H1 (cell line): ENCODE results near the gene WIPF1. TPM values are rescaled to one million over a fixed set of nuclear protein-coding genes. Genes with fewer than 3 reads are reported as not detected.

Experiments used
- CTCF ChIA-PET: fragments of 300-600 bp; sonication (Branson Sonifier 250); formaldehyde crosslinking; loops from one replicate; lab custom pipeline; 2021; ENCODE audit not compliant: partially characterized antibody; lab: Charles Lee
- POLR2A ChIA-PET: fragments of 300-600 bp; sonication (Branson Sonifier 250); formaldehyde crosslinking; loops from one replicate; lab custom pipeline; 2021; ENCODE audit warnings: inconsistent platforms; ENCODE audit not compliant: partially characterized antibody; lab: Charles Lee
- DNase-seq, 2 experiments: peaks; one replicate each; pipeline versions ENCODE4 v3.0.0 to v3.0.0-alpha.2; 2010 to 2022; ENCODE audit warnings: low spot score in 2 of 2, low read depth in 1 of 2, mixed read lengths in 1 of 2
- FAIRE-seq: peaks from 2 replicates; lab custom pipeline; 2011; peaks lifted over from hg19 to GRCh38; lab: Jason Lieb, UNC
- H2AFZ ChIP-seq: 2 replicates; pipeline ENCODE4 v1.8.1; 2012; ENCODE audit warnings: low read length, inconsistent platforms
- H2AK5ac ChIP-seq: 2 replicates; pipeline ENCODE4 v1.6.1; 2013; ENCODE audit warnings: low read depth, low read length
- H2BK120ac ChIP-seq: replicated peaks from 2 replicates; pipeline ENCODE3; 2013; ENCODE audit warnings: low read depth, low read length, inconsistent platforms
- H2BK12ac ChIP-seq: 2 replicates; pipeline ENCODE4 v1.6.1; 2013; ENCODE audit warnings: low read depth, low read length
- H2BK15ac ChIP-seq: 2 replicates; pipeline ENCODE4 v1.6.1; 2013; ENCODE audit warnings: low read length
- H2BK20ac ChIP-seq: 2 replicates; pipeline ENCODE4 v1.6.1; 2013; ENCODE audit warnings: low read length
- H2BK5ac ChIP-seq: 2 replicates; pipeline ENCODE4 v1.6.1; 2013; ENCODE audit warnings: low read depth, low read length
- H3K14ac ChIP-seq: 2 replicates; pipeline ENCODE4 v1.6.1; 2013; ENCODE audit warnings: inconsistent platforms; ENCODE audit not compliant: insufficient read length
- H3K18ac ChIP-seq: 2 replicates; pipeline ENCODE4 v1.6.1; 2013; ENCODE audit warnings: low read length; ENCODE audit errors: extremely low read depth
- H3K23ac ChIP-seq: 2 replicates; pipeline ENCODE4 v1.6.1; 2013; ENCODE audit warnings: inconsistent platforms; ENCODE audit not compliant: insufficient read length
- H3K23me2 ChIP-seq: 2 replicates; pipeline ENCODE4 v1.6.1; 2013; ENCODE audit warnings: low read depth, low read length
- H3K27ac ChIP-seq: 2 replicates; pipeline ENCODE4 v1.6.1; 2011; ENCODE audit warnings: low read depth, low read length, inconsistent platforms
- H3K27me3 ChIP-seq, 4 experiments: replicated peaks in 1 of 4; 1 replicate in 1 of 4; 2 replicates in 3 of 4; pipeline versions ENCODE4 v1.6.1 to v1.8.1; 2011 to 2013; ENCODE audit warnings: low read length in 3 of 4, mild to moderate bottlenecking in 3 of 4, inconsistent platforms in 2 of 4, mixed read lengths in 2 of 4, moderate library complexity in 1 of 4; ENCODE audit not compliant: control insufficient read depth in 3 of 4, insufficient read depth in 3 of 4; ENCODE audit errors: extremely low read depth in 1 of 4
- H3K36me3 ChIP-seq, 4 experiments: 2 replicates each; pipeline versions ENCODE4 v1.6.1 to v1.8.1; 2011 to 2013; ENCODE audit warnings: mild to moderate bottlenecking in 4 of 4, low read length in 3 of 4, moderate library complexity in 2 of 4, control low read depth in 1 of 4, inconsistent platforms in 1 of 4; ENCODE audit not compliant: insufficient read depth in 4 of 4, control insufficient read depth in 2 of 4
- H3K4ac ChIP-seq: replicated peaks from 2 replicates; pipeline ENCODE3; 2013; ENCODE audit warnings: low read length, low read depth, mixed read lengths, inconsistent platforms; ENCODE audit not compliant: insufficient read length
- H3K4me1 ChIP-seq, 4 experiments: replicated peaks in 1 of 4; 1 replicate in 1 of 4; 2 replicates in 3 of 4; pipeline versions ENCODE4 v1.6.1 to v1.8.1; 2011 to 2013; ENCODE audit warnings: low read length in 3 of 4, inconsistent platforms in 2 of 4, mixed read lengths in 1 of 4; ENCODE audit not compliant: insufficient read depth in 4 of 4, control insufficient read depth in 3 of 4
- H3K4me2 ChIP-seq, 2 experiments: 2 replicates each; pipeline versions ENCODE4 v1.6.1 to v1.8.1; 2011 to 2013; ENCODE audit warnings: low read depth in 2 of 2, low read length in 2 of 2, control low read depth in 1 of 2, inconsistent platforms in 1 of 2, mild to moderate bottlenecking in 1 of 2; ENCODE audit not compliant: insufficient read depth in 1 of 2
- H3K4me3 ChIP-seq, 4 experiments: fragments of 200-600, 300-600 bp in 1 of 4; sonication (generic), shearing (Covaris generic), sonication (Bioruptor Twin) in 1 of 4; 2 replicates each; pipeline versions ENCODE4 v1.5.1 to v1.8.1; 2011 to 2016; ENCODE audit warnings: low read length in 4 of 4, low read depth in 3 of 4, control low read depth in 2 of 4, inconsistent platforms in 2 of 4, mild to moderate bottlenecking in 2 of 4, mixed read lengths in 1 of 4, moderate library complexity in 1 of 4; ENCODE audit not compliant: insufficient read depth in 2 of 4; ENCODE audit errors: extremely low read depth in 1 of 4
- H3K56ac ChIP-seq: replicated peaks from 2 replicates; pipeline ENCODE3; 2013; ENCODE audit warnings: low read depth, mild to moderate bottlenecking, mixed read lengths, low read length, inconsistent platforms; ENCODE audit not compliant: insufficient read length
- H3K79me1 ChIP-seq: 2 replicates; pipeline ENCODE4 v1.6.1; 2013; ENCODE audit warnings: low read depth, low read length, control low read depth
- H3K79me2 ChIP-seq, 2 experiments: 2 replicates each; pipeline versions ENCODE4 v1.6.1 to v1.8.1; 2012 to 2013; ENCODE audit warnings: low read length in 2 of 2, mild to moderate bottlenecking in 2 of 2, inconsistent platforms in 1 of 2; ENCODE audit not compliant: insufficient read depth in 2 of 2, control insufficient read depth in 1 of 2
- H3K9ac ChIP-seq, 4 experiments: replicated peaks in 1 of 4; 1 replicate in 1 of 4; 2 replicates in 3 of 4; pipeline versions ENCODE4 v1.6.1 to v1.8.1; 2011 to 2013; ENCODE audit warnings: low read depth in 3 of 4, low read length in 3 of 4, control low read depth in 2 of 4, mild to moderate bottlenecking in 2 of 4, moderate library complexity in 2 of 4, inconsistent platforms in 1 of 4; ENCODE audit errors: extremely low read depth in 1 of 4
- H3K9me3 ChIP-seq, 2 experiments: 2 replicates each; pipeline versions ENCODE4 v1.6.1 to v1.8.1; 2012 to 2013; ENCODE audit warnings: mild to moderate bottlenecking in 2 of 2, moderate library complexity in 2 of 2, control low read depth in 1 of 2, inconsistent platforms in 1 of 2, low read depth in 1 of 2, low read length in 1 of 2, mixed read lengths in 1 of 2; ENCODE audit not compliant: insufficient read depth in 2 of 2
- H4K20me1 ChIP-seq, 2 experiments: replicated peaks in 1 of 2; 2 replicates each; pipeline versions ENCODE3 to v1.8.1; 2011 to 2013; ENCODE audit warnings: inconsistent platforms in 2 of 2, low read length in 2 of 2, mild to moderate bottlenecking in 1 of 2; ENCODE audit not compliant: insufficient read depth in 2 of 2, control insufficient read depth in 1 of 2
- H4K5ac ChIP-seq: 2 replicates; pipeline ENCODE4 v1.6.1; 2013; ENCODE audit warnings: low read length, low read depth, mixed read lengths, inconsistent platforms; ENCODE audit not compliant: insufficient read length
- H4K8ac ChIP-seq: 2 replicates; pipeline ENCODE4 v1.8.0; 2013; ENCODE audit warnings: mild to moderate bottlenecking, moderate library complexity, low read length, inconsistent platforms; ENCODE audit not compliant: insufficient read depth; ENCODE audit errors: extremely low read depth
- H4K91ac ChIP-seq: replicated peaks from 2 replicates; pipeline ENCODE3; 2013; ENCODE audit warnings: low read length, mixed read lengths, inconsistent platforms; ENCODE audit not compliant: insufficient read length
- RXRA ChIP-seq: IDR thresholded peaks from 2 replicates; pipeline ENCODE4 v1.6.1; 2011; ENCODE audit warnings: low read depth, mild to moderate bottlenecking, low read length, moderate library complexity; ENCODE audit not compliant: insufficient read depth
- YY1 ChIP-seq: IDR thresholded peaks from 2 replicates; pipeline ENCODE4 v1.6.1; 2011; ENCODE audit warnings: low read depth, mild to moderate bottlenecking, low read length
- WGBS, 2 experiments: shearing (Covaris generic) in 1 of 2; methylation state at CpG; one replicate each; pipeline versions ENCODE4 v1.1.6 to v1.1.7; 2013 to 2015; ENCODE audit warnings: low lambda C conversion rate in 2 of 2, mixed read lengths in 2 of 2, inconsistent platforms in 1 of 2, low coverage in 1 of 2, missing lambda C conversion rate in 1 of 2; ENCODE audit not compliant: insufficient replicate concordance in 2 of 2, insufficient coverage in 1 of 2, insufficient read length in 1 of 2; ENCODE audit errors: extremely low coverage in 1 of 2, missing lambda C conversion rate in 1 of 2; 5-methylcytosine and 5-hydroxymethylcytosine counted together
- polyA plus RNA-seq, 7 experiments: library from polyadenylated mRNA; depleted of rRNA in 3 of 7; stranded (reverse) in 5 of 7; unstranded in 2 of 7; fragments of >200 nt in 5 of 7; fragments of 200-250 nt in 2 of 7; gene quantifications; 1 replicate in 5 of 7; 2 replicates in 1 of 7; 4 replicates in 1 of 7; pipeline versions ENCODE4 v1.2.1 to v1.2.3, GENCODE V29; 2011 to 2013; ENCODE audit warnings: missing spikeins in 2 of 7, mixed read lengths in 2 of 7
- total RNA-seq: library from RNA; stranded (reverse); fragmentation: NEBNext Ultra II Directional; extraction: Animal tissue kit (Norgen Biotek cat#: 25700); gene quantifications from 2 replicates; pipeline ENCODE4 v1.2.1, GENCODE V29; 2021

The WIPF1 gene
- total and polyA plus RNA-seq, 2 of the 8 experiments (the other 6 are each of a cell fraction or from before 2014, with no cell fraction given), result 4.7 to 5.2 TPM

DNA sequence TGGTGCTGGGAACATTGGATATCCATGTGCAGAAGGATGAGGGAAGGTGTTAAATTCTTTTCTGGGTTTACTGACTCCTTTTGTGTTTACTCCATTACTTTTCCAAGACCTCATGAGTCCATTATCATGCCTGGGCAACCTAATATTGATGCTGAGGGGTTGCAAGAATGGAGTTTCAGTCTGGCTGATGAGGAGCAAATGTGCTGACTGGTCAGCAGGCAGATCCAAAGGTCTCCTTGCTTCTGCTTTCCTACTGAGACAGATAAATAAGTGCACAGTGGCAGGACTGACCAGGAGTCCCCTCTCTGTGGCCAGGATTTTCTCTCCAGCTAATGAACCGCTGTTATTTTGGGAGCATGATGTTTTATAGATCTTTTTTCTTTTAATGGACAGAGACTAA lies 43.6 kb upstream of the WIPF1 start:
- H3K18ac ChIP-seq, result no peak overlapping the region
- no peak overlapping the region for H2BK15ac ChIP-seq
- WGBS, 2 experiments, result 77% methylated on average over 1 of the region's 1 CpG; no CpG with 5 or more reads in 1 of the 2 experiments
- no peak overlapping the region for H4K8ac ChIP-seq
- H3K4ac ChIP-seq, result no peak overlapping the region
- CTCF ChIA-PET, result no interaction called here
- no peaks in the 10 kb centered on the region for H3K23me2 ChIP-seq
- H3K36me3 ChIP-seq, result no peaks in the 10 kb centered on the region
- no peak overlapping the region for H4K91ac ChIP-seq
- H2AK5ac ChIP-seq, result no peak overlapping the region
- no peak for FAIRE-seq
- no peak overlapping the region for H3K23ac ChIP-seq
- H4K5ac ChIP-seq, result no peak overlapping the region
- H2BK20ac ChIP-seq, result no peak overlapping the region
- H3K4me3 ChIP-seq, result no peak overlapping the region
- no peak overlapping the region for H2BK120ac ChIP-seq
- no peaks in the 10 kb centered on the region for H3K27me3 ChIP-seq
- no peaks in the 10 kb centered on the region for H3K4me1 ChIP-seq
- no peak overlapping the region for H3K4me2 ChIP-seq
- POLR2A ChIA-PET, result no interaction called here
- no peak overlapping the region for H3K27ac ChIP-seq
- H3K9me3 ChIP-seq, result peaks cover 0 to 4% of the 10 kb centered on the region in 2 experiments; a peak in 1 of 4 replicates
- H3K14ac ChIP-seq, result no peak overlapping the region
- no peaks in the 10 kb centered on the region for H4K20me1 ChIP-seq
- H2BK5ac ChIP-seq, result no peak overlapping the region
- no peak for DNase-seq
- no peak for TF ChIP-seq RXRA
- no peak for TF ChIP-seq YY1
- H3K56ac ChIP-seq, result no peak overlapping the region
- no peaks in the 10 kb centered on the region for H3K79me1 ChIP-seq
- H3K9ac ChIP-seq, result no peak overlapping the region
- no peak overlapping the region for H2BK12ac ChIP-seq
- no peaks in the 10 kb centered on the region for H3K79me2 ChIP-seq
- no peak overlapping the region for H2AFZ ChIP-seq
